ENCODE measurements around the gene LOXL4. TPM values are rescaled to one million over a fixed set of nuclear protein-coding genes. Genes with fewer than 3 reads are reported as not detected.

The LOXL4 gene
- total and polyA plus RNA-seq, 2 donors (not counting 1 experiment from before 2014, with no cell fraction given) = 0.12 TPM; not detected in 1

DNA sequence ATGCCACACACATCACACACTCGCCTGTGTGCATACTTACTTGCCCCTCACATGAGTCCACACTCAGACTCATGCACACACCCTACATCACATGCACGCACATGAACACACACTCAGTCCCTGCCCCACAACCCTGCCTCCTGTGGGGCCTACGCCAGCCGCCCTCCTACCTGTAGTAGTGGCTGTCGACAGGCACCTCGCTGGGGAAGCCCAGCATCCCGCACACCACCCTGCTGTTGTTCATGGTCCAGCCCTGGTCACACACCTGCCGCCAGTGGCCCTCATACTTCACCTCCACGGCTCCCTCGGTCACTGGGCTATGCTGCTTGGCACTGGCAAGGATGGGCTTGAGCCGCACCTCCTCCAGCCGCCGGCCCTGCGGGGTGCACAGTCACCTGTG, 7.2 kb downstream of the LOXL4 start:
- Histone ChIP-seq H3K36me3 (replicated peaks in 1 of 2; ENCODE audit: control extremely low read depth in 1 of 2, control insufficient read depth in 1 of 2, extremely low read depth in 1 of 2, insufficient read depth in 2 of 2, low read length in 1 of 2) (no peaks in the 10 kb centered on the region), H3K27me3 (replicated peaks in 1 of 4; ENCODE audit: control extremely low read depth in 1 of 4, control insufficient read depth in 3 of 4, insufficient read depth in 4 of 4, low read length in 3 of 4) (no peaks in the 10 kb centered on the region), H3K4me2 (replicated peaks; ENCODE audit: low read depth, low read length, poor library complexity, severe bottlenecking) (no peak overlapping the region), H2AFZ (ENCODE audit: insufficient read depth, low read depth, low read length, poor library complexity, severe bottlenecking) (no peak overlapping the region), H3K4me1 (ENCODE audit: control insufficient read depth in 2 of 2, insufficient read depth in 2 of 2, low read length in 2 of 2) (no peaks in the 10 kb centered on the region), H4K20me1 (ENCODE audit: control insufficient read depth, insufficient read depth, low read length, poor library complexity, severe bottlenecking) (no peaks in the 10 kb centered on the region), H3K4me3 (ENCODE audit: control extremely low read depth in 1 of 5, extremely low read depth in 1 of 5, insufficient read depth in 1 of 5, low read depth in 2 of 5, low read length in 4 of 5) (no peak overlapping the region), H3K9ac (ENCODE audit: low read length) (no peak overlapping the region), H3K27ac (ENCODE audit: low read length in 2 of 2) (no peak overlapping the region), H3K79me2 (ENCODE audit: control insufficient read depth, insufficient read depth, low read length) (no peaks in the 10 kb centered on the region), H3K9me3 (ENCODE audit: control extremely low read depth in 1 of 3, control insufficient read depth in 2 of 3, insufficient read depth in 1 of 3, low read length in 2 of 3) (peaks cover 0 to 4% (median 0%) of the 10 kb centered on the region in 3 donors)
- whole genome bisulfite sequencing (ENCODE audit: insufficient coverage) = 97% methylated on average over 14 of the region's 14 CpGs
- CTCF ChIA-PET = no interaction called here
- TF ChIP-seq, protein P1, sequence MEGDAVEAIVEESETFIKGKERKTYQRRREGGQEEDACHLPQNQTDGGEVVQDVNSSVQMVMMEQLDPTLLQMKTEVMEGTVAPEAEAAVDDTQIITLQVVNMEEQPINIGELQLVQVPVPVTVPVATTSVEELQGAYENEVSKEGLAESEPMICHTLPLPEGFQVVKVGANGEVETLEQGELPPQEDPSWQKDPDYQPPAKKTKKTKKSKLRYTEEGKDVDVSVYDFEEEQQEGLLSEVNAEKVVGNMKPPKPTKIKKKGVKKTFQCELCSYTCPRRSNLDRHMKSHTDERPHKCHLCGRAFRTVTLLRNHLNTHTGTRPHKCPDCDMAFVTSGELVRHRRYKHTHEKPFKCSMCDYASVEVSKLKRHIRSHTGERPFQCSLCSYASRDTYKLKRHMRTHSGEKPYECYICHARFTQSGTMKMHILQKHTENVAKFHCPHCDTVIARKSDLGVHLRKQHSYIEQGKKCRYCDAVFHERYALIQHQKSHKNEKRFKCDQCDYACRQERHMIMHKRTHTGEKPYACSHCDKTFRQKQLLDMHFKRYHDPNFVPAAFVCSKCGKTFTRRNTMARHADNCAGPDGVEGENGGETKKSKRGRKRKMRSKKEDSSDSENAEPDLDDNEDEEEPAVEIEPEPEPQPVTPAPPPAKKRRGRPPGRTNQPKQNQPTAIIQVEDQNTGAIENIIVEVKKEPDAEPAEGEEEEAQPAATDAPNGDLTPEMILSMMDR (IDR thresholded peaks at IDR 0.05) = no peak
- TF ChIP-seq EZH2 (IDR thresholded peaks at IDR 0.05; ENCODE audit: borderline replicate concordance, insufficient read depth, low read depth, low read length, poor library complexity, severe bottlenecking) = no peak
- Mint-ChIP-seq H3K4me3 (no peak overlapping the region), H3K27ac (no peak overlapping the region), H3K4me1 (no peaks in the 10 kb centered on the region), H3K9me3 (ENCODE audit: insufficient read depth) (no peaks in the 10 kb centered on the region), H3K27me3 (no peaks in the 10 kb centered on the region)
- intact Hi-C loops (cut with micrococcal nuclease) = no loop called here
- POLR2A ChIA-PET = no interaction called here
- ATAC-seq (ENCODE audit: low read depth) (no peak), DNase-seq (no peak)

DNA sequence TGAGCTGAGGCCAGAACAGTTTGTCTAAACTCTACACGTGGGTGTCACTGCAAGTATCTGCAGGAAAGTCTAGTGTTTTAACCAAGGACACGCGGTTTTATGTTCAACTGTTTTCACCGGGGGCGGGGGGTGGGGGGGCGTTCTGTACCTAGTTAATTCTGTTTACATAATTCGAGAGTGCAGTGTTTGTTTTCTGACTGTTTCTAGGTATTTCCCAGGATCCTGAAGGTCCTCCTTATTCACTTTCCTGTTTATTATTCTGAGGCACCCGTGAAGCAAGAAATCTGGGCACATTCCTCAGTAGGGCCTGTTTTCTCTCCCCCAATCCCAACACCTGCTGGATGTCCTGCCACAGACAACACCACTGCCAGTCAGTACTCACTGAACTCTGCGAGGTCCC, 7.6 kb downstream of the LOXL4 start:
- intact Hi-C loops (cut with micrococcal nuclease) = no loop called here
- no peaks in the 10 kb centered on the region for H3K4me1 ChIP-seq (ENCODE audit: control insufficient read depth in 2 of 2, insufficient read depth in 2 of 2, low read length in 2 of 2)
- no peak overlapping the region for H3K4me3 Mint-ChIP-seq
- H3K9me3 ChIP-seq (ENCODE audit: control extremely low read depth in 1 of 3, control insufficient read depth in 2 of 3, insufficient read depth in 1 of 3, low read length in 2 of 3) = peaks cover 0 to 4% (median 0%) of the 10 kb centered on the region in 3 donors
- H3K9ac ChIP-seq (ENCODE audit: low read length) = no peak overlapping the region
- no peak overlapping the region for H3K4me2 ChIP-seq (replicated peaks; ENCODE audit: low read depth, low read length, poor library complexity, severe bottlenecking)
- no peak overlapping the region for H3K4me3 ChIP-seq (ENCODE audit: control extremely low read depth in 1 of 5, extremely low read depth in 1 of 5, insufficient read depth in 1 of 5, low read depth in 2 of 5, low read length in 4 of 5)
- no peaks in the 10 kb centered on the region for H3K27me3 ChIP-seq (replicated peaks in 1 of 4; ENCODE audit: control extremely low read depth in 1 of 4, control insufficient read depth in 3 of 4, insufficient read depth in 4 of 4, low read length in 3 of 4)
- no peak overlapping the region for H3K27ac ChIP-seq (ENCODE audit: low read length in 2 of 2)
- H3K4me1 Mint-ChIP-seq = no peaks in the 10 kb centered on the region
- DNase-seq (no peak), ATAC-seq (ENCODE audit: low read depth) (no peak)
- no peak overlapping the region for H3K27ac Mint-ChIP-seq
- POLR2A ChIA-PET = no interaction called here
- H3K9me3 Mint-ChIP-seq (ENCODE audit: insufficient read depth) = no peaks in the 10 kb centered on the region
- H3K36me3 ChIP-seq (replicated peaks in 1 of 2; ENCODE audit: control extremely low read depth in 1 of 2, control insufficient read depth in 1 of 2, extremely low read depth in 1 of 2, insufficient read depth in 2 of 2, low read length in 1 of 2) = no peaks in the 10 kb centered on the region
- CTCF ChIA-PET = no interaction called here
- WGBS (ENCODE audit: insufficient coverage) = 91% methylated on average over 9 of the region's 9 CpGs
- H3K79me2 ChIP-seq (ENCODE audit: control insufficient read depth, insufficient read depth, low read length) = no peaks in the 10 kb centered on the region
- no peak overlapping the region for H2AFZ ChIP-seq (ENCODE audit: insufficient read depth, low read depth, low read length, poor library complexity, severe bottlenecking)
- H3K27me3 Mint-ChIP-seq = no peaks in the 10 kb centered on the region
- no peaks in the 10 kb centered on the region for H4K20me1 ChIP-seq (ENCODE audit: control insufficient read depth, insufficient read depth, low read length, poor library complexity, severe bottlenecking)
- TF ChIP-seq, protein P1 (IDR thresholded peaks at IDR 0.05) = no peak
- no peak for TF ChIP-seq EZH2 (IDR thresholded peaks at IDR 0.05; ENCODE audit: borderline replicate concordance, insufficient read depth, low read depth, low read length, poor library complexity, severe bottlenecking)

Measured in B cell (primary cell).